Activated T-helper 1 cell treated with anti-CD3 and anti-CD28 coated beads, Interleukin-12 subunit alpha, Interleukin-12 subunit beta, Interleukin-2, Interleukin-4 antibody, amounts not matched to agents 30 ng/mL and 10 ng/mL and 1 ng/mL, durations not matched to agents 14 hours and 24 hours and 36 hours (primary cell): ENCODE measurements around the gene ADPRM. TPM values are rescaled to one million over a fixed set of nuclear protein-coding genes. Genes with fewer than 3 reads are reported as not detected.
"Not testable (repeated sequence)": the region's sequence is repeated elsewhere in the genome, so short reads cannot be mapped to it uniquely, and the experiment has no call there.

ENCODE experiments used
- DNase-seq: peaks from one replicate; pipeline ENCODE4 v3.0.0; 2021; ENCODE audit warnings: low spot score
- H3K27ac Mint-ChIP-seq: one replicate; pipeline ENCODE4 v1.8.0; 2021; ENCODE audit warnings: mild to moderate bottlenecking, mixed read lengths
- H3K27me3 Mint-ChIP-seq: one replicate; pipeline ENCODE4 v1.8.0; 2022; ENCODE audit warnings: mild to moderate bottlenecking, moderate library complexity, mixed read lengths; ENCODE audit not compliant: insufficient read depth
- H3K36me3 Mint-ChIP-seq: one replicate; pipeline ENCODE4 v1.8.0; 2021; ENCODE audit warnings: low read depth, mixed read lengths
- H3K4me1 Mint-ChIP-seq: one replicate; pipeline ENCODE4 v1.8.0; 2021; ENCODE audit warnings: low read depth, mixed read lengths
- H3K4me3 Mint-ChIP-seq: one replicate; pipeline ENCODE4 v1.8.0; 2021; ENCODE audit warnings: mild to moderate bottlenecking, moderate library complexity, mixed read lengths
- H3K9me3 Mint-ChIP-seq: one replicate; pipeline ENCODE4 v1.8.0; 2021; ENCODE audit warnings: mixed read lengths
- intact Hi-C: fragments of 100-400 bp; cut with micrococcal nuclease; formaldehyde crosslinking; loops from one replicate; pipeline ENCODE4 v1.15.1; 2024
- total RNA-seq: library from RNA; stranded (reverse); gene quantifications from 2 replicates; pipeline ENCODE4 v1.2.3, GENCODE V29; 2022

Gene ADPRM
- total RNA-seq, 1 donor from 2014 or later, result 12.6 TPM

DNA sequence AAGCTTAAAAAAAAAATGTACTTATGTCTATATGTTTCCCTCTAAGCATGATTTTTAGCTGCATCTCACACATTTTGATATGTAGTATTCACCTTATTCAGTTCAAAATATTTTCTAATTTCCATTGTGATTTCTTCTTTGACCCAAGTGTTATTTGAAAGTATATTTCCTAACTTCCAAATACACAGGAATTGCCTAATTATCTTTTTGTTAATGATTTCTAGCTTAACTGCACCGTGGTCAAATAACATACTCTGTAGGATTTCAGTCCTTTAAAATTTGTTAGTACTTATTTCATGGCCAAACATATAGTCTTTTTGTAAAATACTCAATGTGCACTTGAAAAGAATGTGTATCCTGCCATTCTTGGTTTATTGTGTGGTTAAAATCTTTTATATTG lies 21.2 kb downstream of the ADPRM start:
- intact Hi-C loops, result no loop called here
- Mint-ChIP-seq H3K36me3 (peaks cover under 1% of the 10 kb centered on the region), H3K27ac (no peak overlapping the region), H3K4me1 (no peaks in the 10 kb centered on the region), H3K9me3 (no peaks in the 10 kb centered on the region), H3K4me3 (no peak overlapping the region), H3K27me3 (no peaks in the 10 kb centered on the region)
- DNase-seq, result no peak

DNA sequence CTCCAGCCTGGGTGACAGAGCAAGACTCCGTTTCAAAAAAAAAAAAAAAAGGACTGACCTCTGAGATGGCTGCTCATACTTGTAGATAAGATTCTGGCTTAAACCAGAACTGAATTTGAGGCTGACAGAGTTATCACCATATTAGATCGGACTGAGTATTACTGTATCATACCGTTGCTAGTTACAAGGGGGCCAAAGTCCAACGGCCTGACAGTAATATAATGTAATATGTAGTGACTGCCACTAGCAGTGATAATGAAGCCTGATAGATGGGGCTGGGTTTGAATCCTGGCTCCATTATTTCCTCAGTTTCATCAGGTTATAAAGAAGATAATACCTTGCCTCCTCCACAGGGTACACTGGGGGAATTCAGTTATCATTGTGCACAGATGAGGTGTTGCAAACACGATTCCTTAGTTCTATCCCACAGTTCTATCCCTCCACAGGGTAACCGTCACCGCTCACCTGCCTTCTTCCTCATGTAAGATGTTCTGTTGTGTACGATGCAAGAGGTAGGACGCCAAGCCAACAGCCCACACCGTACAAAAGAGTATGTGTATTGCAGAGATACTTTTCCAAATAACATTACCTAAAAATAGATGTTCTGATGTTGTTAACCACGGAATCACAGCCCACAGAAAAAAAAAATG lies 27.3 kb downstream of the ADPRM start:
- Mint-ChIP-seq H3K36me3 (no peaks in the 10 kb centered on the region), H3K9me3 (no peaks in the 10 kb centered on the region), H3K27me3 (no peaks in the 10 kb centered on the region), H3K4me3 (no peak overlapping the region), H3K27ac (no peak overlapping the region), H3K4me1 (no peaks in the 10 kb centered on the region)
- intact Hi-C loops, result no loop called here
- DNase-seq, result no peak

DNA sequence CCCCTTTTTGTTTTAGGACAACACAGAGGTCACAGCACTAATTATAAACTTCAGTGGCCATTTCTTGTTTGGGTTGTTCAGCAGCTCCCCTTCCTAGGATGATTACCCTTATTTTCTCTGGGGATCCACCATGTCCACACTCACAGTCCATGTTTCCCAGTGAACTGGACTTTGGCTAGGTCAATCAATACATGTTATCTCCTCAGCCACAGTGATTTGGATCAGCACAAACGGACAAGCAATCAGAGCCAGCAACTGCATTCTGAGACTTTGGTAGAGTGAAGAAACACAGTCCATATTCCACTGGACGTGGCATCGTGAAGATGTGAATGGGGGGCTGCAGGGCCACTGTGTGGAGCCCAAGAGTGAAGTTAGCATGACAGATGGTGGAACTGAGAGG lies 27.9 kb downstream of the ADPRM start:
- Mint-ChIP-seq H3K36me3 (peaks cover 1% of the 10 kb centered on the region), H3K9me3 (no peaks in the 10 kb centered on the region), H3K27ac (no peak overlapping the region), H3K4me1 (peaks cover 4% of the 10 kb centered on the region), H3K4me3 (no peak overlapping the region), H3K27me3 (peaks cover 3% of the 10 kb centered on the region)
- intact Hi-C loops, result no loop called here
- DNase-seq, result no peak

DNA sequence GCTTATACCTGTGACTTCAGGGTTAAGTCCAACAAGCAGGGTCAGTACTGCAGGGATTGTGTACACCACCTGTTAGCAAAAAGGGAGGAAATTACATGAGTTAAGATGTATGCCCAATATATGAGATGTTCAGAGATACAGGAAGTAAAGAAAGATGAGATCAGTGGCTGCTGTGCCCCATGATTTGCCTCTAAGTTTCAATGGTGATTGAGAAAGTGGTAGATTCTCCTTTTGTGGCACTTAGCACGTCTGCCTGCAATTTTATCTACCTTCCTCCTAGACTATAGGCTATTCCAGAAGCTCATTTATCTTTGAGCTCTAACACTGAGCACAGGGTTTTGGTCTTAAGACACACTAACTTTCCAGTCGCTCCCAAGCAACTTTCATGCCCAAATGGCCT lies 28.8 kb downstream of the ADPRM start:
- H3K27me3 Mint-ChIP-seq, result peaks cover 8% of the 10 kb centered on the region
- H3K27ac Mint-ChIP-seq, result no peak overlapping the region
- intact Hi-C loops, result no loop called here
- no peak overlapping the region for H3K4me3 Mint-ChIP-seq
- peaks cover 13% of the 10 kb centered on the region for H3K4me1 Mint-ChIP-seq
- peaks cover 1% of the 10 kb centered on the region for H3K36me3 Mint-ChIP-seq
- no peak for DNase-seq
- H3K9me3 Mint-ChIP-seq, result no peaks in the 10 kb centered on the region

DNA sequence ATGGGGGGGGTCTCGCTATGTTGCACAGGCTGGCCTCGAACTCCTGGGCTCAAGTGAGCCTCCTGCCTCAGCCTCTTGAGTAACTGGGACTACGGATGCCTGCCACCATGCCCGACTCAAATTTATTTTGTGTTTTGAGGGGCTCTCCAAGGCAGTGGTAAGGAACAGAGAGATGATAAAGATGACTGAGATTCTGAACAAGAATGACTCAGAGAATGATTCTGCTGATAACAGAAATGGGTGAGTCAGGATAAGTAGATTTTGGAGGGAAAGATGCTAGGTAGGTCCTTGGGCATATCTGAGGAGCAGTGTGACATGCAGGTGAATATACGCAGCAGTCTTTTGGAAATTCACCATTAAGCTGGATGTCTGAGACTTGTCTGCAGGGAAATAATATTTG lies 29.8 kb downstream of the ADPRM start:
- no peak for DNase-seq

DNA sequence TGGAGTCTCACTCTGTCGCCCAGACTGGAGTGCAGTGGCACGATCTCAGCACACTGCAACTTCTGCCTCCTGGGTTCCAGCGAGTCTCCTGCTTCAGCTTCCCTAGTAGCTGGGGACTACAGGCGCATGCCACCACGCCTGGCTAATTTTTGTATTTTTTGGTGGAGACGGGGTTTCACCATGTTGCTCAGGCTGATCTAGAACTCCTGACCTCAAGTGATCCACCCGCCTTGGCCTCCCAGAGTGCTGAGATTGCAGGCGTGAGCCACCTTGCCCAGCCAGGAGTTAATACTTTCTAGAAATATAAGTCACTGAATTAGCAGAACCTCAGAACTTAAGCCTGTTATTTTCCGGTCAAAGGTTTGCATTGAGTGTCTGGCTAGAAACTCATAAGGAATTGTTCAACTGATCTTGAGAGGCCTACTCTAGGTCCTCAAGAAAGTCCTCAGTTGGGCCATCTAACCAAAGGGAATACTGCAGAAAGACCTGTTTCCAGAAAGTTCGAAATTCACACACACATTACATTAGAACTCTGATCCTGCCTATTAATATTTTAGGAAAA lies 31.0 kb downstream of the ADPRM start:
- peaks cover 13% of the 10 kb centered on the region for H3K27me3 Mint-ChIP-seq
- DNase-seq, result no peak
- H3K4me3 Mint-ChIP-seq, result no peak overlapping the region
- H3K36me3 Mint-ChIP-seq, result peaks cover 1% of the 10 kb centered on the region
- H3K4me1 Mint-ChIP-seq, result peaks cover 13% of the 10 kb centered on the region
- no peaks in the 10 kb centered on the region for H3K9me3 Mint-ChIP-seq
- no peak overlapping the region for H3K27ac Mint-ChIP-seq
- intact Hi-C loops, result no loop called here

More for the DNA sequence above, 29.8 kb downstream of the ADPRM start:
- Mint-ChIP-seq H3K9me3 (no peaks in the 10 kb centered on the region), H3K36me3 (peaks cover 1% of the 10 kb centered on the region), H3K4me1 (peaks cover 13% of the 10 kb centered on the region), H3K27me3 (peaks cover 9% of the 10 kb centered on the region), H3K27ac (no peak overlapping the region), H3K4me3 (no peak overlapping the region)
- intact Hi-C loops, result no loop called here

DNA sequence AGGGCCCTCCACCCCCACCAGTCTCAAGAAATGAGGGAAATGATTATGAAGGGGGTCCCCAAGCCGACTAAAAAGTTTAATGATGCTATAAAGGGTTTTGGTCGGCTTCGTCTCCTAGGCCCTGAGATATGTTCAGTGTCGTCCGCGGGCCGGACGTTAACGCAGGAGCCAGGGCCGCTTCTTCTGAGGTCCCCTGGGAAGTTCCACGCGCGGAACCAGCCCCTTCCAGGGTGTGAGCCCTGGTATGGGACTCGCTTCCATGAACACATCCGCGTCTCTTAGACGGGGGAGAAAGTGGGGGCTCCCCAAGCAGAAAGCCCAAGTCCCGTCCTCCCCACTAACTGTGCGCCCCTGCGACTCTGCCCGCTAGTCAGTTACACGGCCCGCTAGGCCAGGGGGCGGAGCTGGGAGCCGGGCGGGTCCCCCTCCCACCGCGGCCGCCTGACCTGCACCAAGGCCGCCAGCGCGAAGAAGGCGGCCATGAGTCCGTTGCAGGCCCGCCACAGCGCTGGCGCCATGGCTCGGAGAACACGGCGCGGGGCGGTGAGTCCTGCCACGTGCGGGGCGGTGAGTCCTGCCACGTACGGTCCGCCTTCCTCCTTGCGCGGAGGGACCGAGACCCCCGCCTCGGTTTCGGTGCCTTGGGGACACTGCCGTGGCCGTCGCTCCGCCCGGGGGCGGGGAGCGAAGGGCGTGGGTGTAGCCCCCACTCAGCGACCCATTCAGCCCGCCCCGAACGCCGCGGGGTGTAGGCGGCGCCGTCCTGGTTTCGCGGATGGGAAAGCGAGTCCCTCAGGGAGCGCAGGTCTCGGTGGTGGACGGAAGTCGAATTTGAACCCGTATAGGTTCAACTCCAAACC lies 32.2 kb downstream of the ADPRM start, which contains the start of gene TMEM220:
TSS of gene TMEM220 (minus strand) at position 690 of the 860 bp plus-strand sequence. CDS start at position 518, 172 bp downstream.
- Mint-ChIP-seq H3K4me1 (peaks cover 13% of the 10 kb centered on the region), H3K4me3 (peak within 1 kb of the TSS; percentile 93), H3K27ac (peak within 1 kb of the TSS; percentile 61), H3K27me3 (peaks cover 15% of the 10 kb centered on the region), H3K9me3 (no peaks in the 10 kb centered on the region), H3K36me3 (peaks cover 1% of the 10 kb centered on the region)
- peak; percentile 10 for DNase-seq
- intact Hi-C loops, result loop anchor here (1.0 to 5.0 kb wide), 2 partner anchors 32 to 82 kb away; partner anchors contain the start of genes ADPRM and SCO1

DNA sequence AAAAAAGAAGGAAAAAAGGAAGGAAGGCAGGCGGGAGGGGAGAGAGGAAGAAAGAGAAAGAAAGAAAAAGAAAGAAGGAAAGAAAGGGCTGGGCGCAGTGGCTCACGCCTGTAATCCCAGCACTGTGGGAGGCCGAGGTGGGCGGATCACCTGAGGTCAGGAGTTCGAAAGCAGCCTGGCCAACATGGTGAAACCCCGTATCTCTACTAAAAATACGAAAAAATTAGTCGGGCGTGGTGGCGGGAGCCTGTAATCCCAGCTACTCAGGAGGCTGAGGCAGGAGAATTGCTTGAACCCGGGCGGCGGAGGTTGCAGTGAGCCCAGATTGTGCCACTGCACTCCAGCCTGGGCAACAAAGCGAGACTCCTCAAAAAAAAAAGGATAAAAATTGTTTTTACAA lies 32.9 kb downstream of the ADPRM start:
- Mint-ChIP-seq H3K4me3 (peak overlapping the region; percentile 93), H3K27ac (peak overlapping the region; percentile 40), H3K27me3 (peaks cover 16% of the 10 kb centered on the region), H3K4me1 (peaks cover 13% of the 10 kb centered on the region)
- not testable (repeated sequence) for DNase-seq, H3K36me3 Mint-ChIP-seq, H3K9me3 Mint-ChIP-seq
- intact Hi-C loops, result loop anchor here (5.0 kb wide), 1 partner anchor 83 kb away; no protein-coding TSS in a partner anchor

DNA sequence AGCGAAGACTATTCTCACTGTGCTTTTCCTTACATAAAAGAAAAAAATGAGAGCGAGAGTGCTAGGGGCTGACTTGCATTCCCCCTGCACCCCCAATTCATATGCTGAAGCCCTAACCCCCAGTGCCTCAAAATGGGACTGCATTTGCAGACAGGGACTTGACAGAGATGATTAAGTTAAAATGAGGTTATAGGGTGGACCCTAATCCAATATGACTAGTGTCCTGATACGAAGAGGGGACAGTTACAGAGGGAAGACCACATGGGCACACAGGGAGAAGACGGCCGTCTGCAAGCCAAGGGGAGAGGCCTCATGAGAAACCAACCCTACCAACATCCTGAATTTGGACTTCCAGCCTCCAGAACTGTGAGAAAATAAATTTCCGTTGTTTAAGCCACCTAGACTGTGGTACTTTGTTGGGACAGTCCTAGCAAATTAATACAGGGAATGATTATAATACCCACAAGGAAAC lies 34.0 kb downstream of the ADPRM start:
- Mint-ChIP-seq H3K4me1 (peaks cover 13% of the 10 kb centered on the region), H3K9me3 (no peaks in the 10 kb centered on the region), H3K4me3 (peak overlapping the region; percentile 93), H3K36me3 (peaks cover 1% of the 10 kb centered on the region), H3K27ac (no peak overlapping the region), H3K27me3 (peaks cover 16% of the 10 kb centered on the region)
- DNase-seq, result no peak
- intact Hi-C loops, result loop anchor here (5.0 kb wide), 1 partner anchor 84 kb away; no protein-coding TSS in a partner anchor

DNA sequence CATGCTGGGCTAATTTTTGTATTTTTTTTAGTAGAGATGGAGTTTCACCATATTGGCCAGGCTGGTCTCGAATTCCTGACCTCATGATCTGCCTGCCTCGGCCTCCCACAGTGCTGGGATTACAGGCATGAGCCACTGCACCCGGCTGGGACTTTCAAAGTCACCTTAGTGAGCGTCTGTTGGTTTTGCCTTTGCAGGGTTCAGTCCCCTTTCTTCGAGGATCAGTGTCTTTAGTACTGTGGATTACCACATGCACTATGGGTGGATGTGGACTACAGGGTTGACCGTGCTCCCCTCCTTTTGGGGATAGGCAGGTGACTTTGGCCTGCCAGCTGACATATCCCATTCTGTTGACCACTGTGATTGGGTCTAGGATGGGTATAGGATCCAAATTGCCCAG lies 34.7 kb downstream of the ADPRM start:
- H3K36me3 Mint-ChIP-seq, H3K9me3 Mint-ChIP-seq, H3K27ac Mint-ChIP-seq, H3K4me3 Mint-ChIP-seq, DNase-seq: not testable (repeated sequence)
- Mint-ChIP-seq H3K4me1 (peaks cover 16% of the 10 kb centered on the region), H3K27me3 (peaks cover 16% of the 10 kb centered on the region)
- intact Hi-C loops, result loop anchor here (5.0 kb wide), 1 partner anchor 85 kb away; no protein-coding TSS in a partner anchor

DNA sequence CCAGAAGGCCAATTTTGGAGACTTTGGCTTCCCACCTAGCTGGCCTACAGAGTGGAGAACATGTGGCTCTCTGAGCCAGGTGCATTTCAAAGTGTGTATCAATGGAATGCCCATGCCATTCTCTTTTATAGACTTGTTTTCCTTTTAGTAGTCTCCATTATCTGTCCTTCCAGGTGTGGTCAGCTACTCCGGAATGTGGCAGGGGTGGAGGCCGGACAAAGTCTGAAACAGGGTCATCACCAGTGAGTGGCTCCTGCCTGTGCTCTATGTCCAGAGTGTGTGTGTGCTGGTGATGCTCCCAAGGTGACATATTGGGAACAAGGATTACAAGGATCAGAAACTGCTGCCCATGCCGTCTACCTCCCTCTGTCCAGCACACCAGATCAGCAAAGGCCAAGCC lies 36.3 kb downstream of the ADPRM start:
- no peaks in the 10 kb centered on the region for H3K9me3 Mint-ChIP-seq
- peaks cover 18% of the 10 kb centered on the region for H3K4me1 Mint-ChIP-seq
- no peak overlapping the region for H3K27ac Mint-ChIP-seq
- peaks cover 18% of the 10 kb centered on the region for H3K27me3 Mint-ChIP-seq
- no peak overlapping the region for H3K4me3 Mint-ChIP-seq
- intact Hi-C loops, result loop anchor here (5.0 kb wide), 1 partner anchor 86 kb away; no protein-coding TSS in a partner anchor
- H3K36me3 Mint-ChIP-seq, result peaks cover 1% of the 10 kb centered on the region
- DNase-seq, result no peak

DNA sequence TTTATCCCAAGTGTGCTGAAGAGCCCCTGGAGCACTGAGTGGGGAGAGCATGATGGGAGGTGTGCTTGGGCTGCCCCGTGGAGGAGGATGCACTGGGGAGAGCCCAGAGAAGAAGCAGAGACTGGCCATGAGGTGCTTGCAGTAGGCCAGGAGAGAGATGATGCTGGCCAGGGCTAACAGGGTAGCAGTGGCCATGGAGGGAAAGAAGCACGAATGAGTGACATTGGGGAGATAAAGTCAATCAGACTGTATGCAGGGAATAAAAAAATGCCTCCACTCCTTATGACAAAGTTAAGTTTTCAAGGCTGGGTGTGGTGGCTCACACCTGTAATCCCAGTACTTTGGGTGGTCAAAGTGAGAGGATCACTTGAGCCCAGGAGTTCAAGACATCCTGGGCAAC lies 37.9 kb downstream of the ADPRM start:
- H3K4me3 Mint-ChIP-seq, result no peak overlapping the region
- DNase-seq, result no peak
- peaks cover 18% of the 10 kb centered on the region for H3K27me3 Mint-ChIP-seq
- no peaks in the 10 kb centered on the region for H3K9me3 Mint-ChIP-seq
- no peak overlapping the region for H3K27ac Mint-ChIP-seq
- peaks cover 14% of the 10 kb centered on the region for H3K4me1 Mint-ChIP-seq
- intact Hi-C loops, result no loop called here
- H3K36me3 Mint-ChIP-seq, result no peaks in the 10 kb centered on the region
